ENCODE measurements around the gene CDH4.

GRCh38 chr20:61960836-61961235, 708.8 kb downstream of the CDH4 start:
- no peak for TF ChIP-seq CTCF (IDR thresholded peaks at IDR 0.05)
- TF ChIP-seq POLR2A (IDR thresholded peaks at IDR 0.05): no peak
- no peak for TF ChIP-seq POLR2AphosphoS5 (IDR thresholded peaks at IDR 0.05)

Measured in upper lobe of left lung (tissue), 4 donors.